ENCODE measurements around the gene C21orf58. TPM values are rescaled to one million over a fixed set of nuclear protein-coding genes. Genes with fewer than 3 reads are reported as not detected.

C21orf58 gene
- total RNA-seq, 6 donors from 2014 or later: 3.2 to 35.6 (median 6.7) TPM

GRCh38 chr21:46336603-46337002 lies 12.9 kb upstream of the C21orf58 start:
- TF ChIP-seq POLR2A (IDR thresholded peaks at IDR 0.05) (no peak), CTCF (IDR thresholded peaks at IDR 0.05) (no peak), EP300 (IDR thresholded peaks at IDR 0.05) (no peak), POLR2AphosphoS5 (IDR thresholded peaks at IDR 0.05) (no peak)
- no peaks in the 10 kb centered on the region for H3K4me1 ChIP-seq
- ATAC-seq (ENCODE audit: low FRiP score in 2 of 2) (no peak), DNase-seq (no peak)
- H3K27ac ChIP-seq: no peak overlapping the region
- WGBS, 2 donors: 85 to 95% methylated on average over 1 to 3 of the region's 3 CpGs
- peaks cover 6 to 73% (median 39%) of the 10 kb centered on the region in 4 donors for H3K36me3 ChIP-seq
- no peak overlapping the region for H3K4me3 ChIP-seq
- no peaks in the 10 kb centered on the region for H3K9me3 ChIP-seq
- no peaks in the 10 kb centered on the region for H3K27me3 ChIP-seq

- DNase-seq (no peak), ATAC-seq (ENCODE audit: low FRiP score in 2 of 2) (no peak)
- WGBS, 2 donors: 93 to 98% methylated on average over 10 to 12 of the region's 12 CpGs
- Histone ChIP-seq H3K4me1 (no peaks in the 10 kb centered on the region), H3K27me3 (no peaks in the 10 kb centered on the region), H3K27ac (no peak overlapping the region), H3K36me3 (peaks cover 6 to 71% (median 36%) of the 10 kb centered on the region in 4 donors), H3K4me3 (no peak overlapping the region), H3K9me3 (no peaks in the 10 kb centered on the region)
- no peak for TF ChIP-seq POLR2AphosphoS5 (IDR thresholded peaks at IDR 0.05)
- TF ChIP-seq EP300 (IDR thresholded peaks at IDR 0.05): no peak
These were observed 10.9 kb upstream of the C21orf58 start for GRCh38 chr21:46334351-46335140.

DNA sequence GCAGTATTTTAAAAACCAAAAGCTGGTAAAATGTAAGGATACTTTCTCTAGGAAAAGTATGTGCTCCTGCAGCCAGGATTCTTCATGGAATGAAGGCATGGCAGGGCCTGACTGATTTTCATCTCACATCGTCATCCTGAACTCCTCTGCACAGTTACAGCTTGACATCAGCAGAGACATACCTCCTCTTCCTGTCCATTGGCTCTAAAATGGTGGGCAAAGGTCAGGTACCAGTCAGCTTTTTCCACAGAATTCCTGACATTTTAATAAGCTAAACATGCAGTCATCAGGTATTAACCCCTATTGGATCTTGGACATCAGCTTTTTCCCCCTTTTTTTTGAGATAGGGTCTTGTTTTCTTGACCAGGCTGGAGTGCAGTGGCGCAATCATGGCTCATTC lies 6.1 kb upstream of the C21orf58 start:
- no peak for ATAC-seq (ENCODE audit: low FRiP score in 2 of 2)

GRCh38 chr21:46328151-46328550 lies 4.5 kb upstream of the C21orf58 start:
- no peak for TF ChIP-seq POLR2A (IDR thresholded peaks at IDR 0.05)
- TF ChIP-seq EP300 (IDR thresholded peaks at IDR 0.05): no peak
- no peak for TF ChIP-seq CTCF (IDR thresholded peaks at IDR 0.05)
- TF ChIP-seq POLR2AphosphoS5 (IDR thresholded peaks at IDR 0.05): no peak
- no peak overlapping the region for H3K4me3 ChIP-seq
- ATAC-seq (ENCODE audit: low FRiP score in 2 of 2) (no peak), DNase-seq (no peak)
- no peaks in the 10 kb centered on the region for H3K9me3 ChIP-seq
- H3K27me3 ChIP-seq: no peaks in the 10 kb centered on the region
- no peak overlapping the region for H3K27ac ChIP-seq
- peaks cover 0 to 38% (median 8%) of the 10 kb centered on the region in 4 donors for H3K36me3 ChIP-seq
- 77 to 87% methylated on average over 5 of the region's 5 CpGs for WGBS, 2 donors
- H3K4me1 ChIP-seq: peaks cover 7 to 14% (median 11%) of the 10 kb centered on the region in 4 donors

More for the DNA sequence above, 6.1 kb upstream of the C21orf58 start:
- Histone ChIP-seq H3K4me3 (no peak overlapping the region), H3K4me1 (peaks cover 6 to 10% (median 9%) of the 10 kb centered on the region in 4 donors), H3K36me3 (peaks cover 0 to 45% (median 14%) of the 10 kb centered on the region in 4 donors), H3K9me3 (no peaks in the 10 kb centered on the region), H3K27me3 (no peaks in the 10 kb centered on the region), H3K27ac (no peak overlapping the region)
- DNase-seq: no peak
- TF ChIP-seq POLR2AphosphoS5 (IDR thresholded peaks at IDR 0.05) (no peak), POLR2A (IDR thresholded peaks at IDR 0.05) (no peak), EP300 (IDR thresholded peaks at IDR 0.05) (no peak), CTCF (IDR thresholded peaks at IDR 0.05) (no peak)
- WGBS, 2 donors: 94 to 96% methylated on average over 2 of the region's 2 CpGs

- no peak for TF ChIP-seq CTCF (IDR thresholded peaks at IDR 0.05)
- no peak for TF ChIP-seq POLR2A (IDR thresholded peaks at IDR 0.05)
- no peak for TF ChIP-seq EP300 (IDR thresholded peaks at IDR 0.05)
- TF ChIP-seq POLR2AphosphoS5 (IDR thresholded peaks at IDR 0.05): no peak
- Histone ChIP-seq H3K4me1 (peaks cover 11 to 19% (median 16%) of the 10 kb centered on the region in 4 donors), H3K4me3 (no peak overlapping the region), H3K36me3 (peaks cover 0 to 37% (median 8%) of the 10 kb centered on the region in 4 donors), H3K9me3 (no peaks in the 10 kb centered on the region), H3K27me3 (no peaks in the 10 kb centered on the region), H3K27ac (no peak overlapping the region)
- no peak for DNase-seq
- no peak for ATAC-seq (ENCODE audit: low FRiP score in 2 of 2)
- WGBS, 2 donors: 89 to 95% methylated on average over 4 of the region's 4 CpGs
These were observed 4.0 kb upstream of the C21orf58 start for GRCh38 chr21:46327711-46328110.

Data from upper lobe of left lung (tissue), 6 donors.